Spinal cord (tissue), 4 donors: Measurements from ENCODE around the gene AGTRAP. TPM values are rescaled to one million over a fixed set of nuclear protein-coding genes. Genes with fewer than 3 reads are reported as not detected.

ENCODE experiments used
- polyA plus RNA-seq, 2 donors: library from polyadenylated mRNA; unstranded; fragments of 120-200 nt; gene quantifications; one replicate each; pipeline ENCODE4 v1.2.1, GENCODE V29; 2013; ENCODE audit not compliant: insufficient read length in 2 of 2
- total RNA-seq, 2 donors: library from RNA; depleted of rRNA in 1 of 2; stranded (reverse); fragments of 120-200 nt in 1 of 2; fragments of >200 nt in 1 of 2; gene quantifications; one replicate each; pipeline versions ENCODE4 v1.2.3 to v1.2.4, GENCODE V29; 2013 to 2014

AGTRAP gene
- total and polyA plus RNA-seq, 4 donors, result 11.8 to 45.1 (median 21.7) TPM

Other genes with a start within 250 kb of the AGTRAP start
- gene FBXO2, start 81.7 kb upstream of the AGTRAP start, total RNA-seq, result 10 to 100 TPM; 19.3 to 19.4 TPM
- 10 to 100 TPM; 44.0 to 45.0 TPM for gene FBXO2, start 81.7 kb upstream of the AGTRAP start, polyA plus RNA-seq
- 10 to 100 TPM; 33.3 to 43.4 TPM for gene FBXO44, start 81.3 kb upstream of the AGTRAP start, total RNA-seq
- gene FBXO44, start 81.3 kb upstream of the AGTRAP start, polyA plus RNA-seq, result 100 to 1,000 TPM; 116 to 136 TPM
- 10 to 100 TPM in 1 of 2 donors, 1 to 10 TPM in 1; 5.9 to 12.4 TPM for gene FBXO6, start 71.9 kb upstream of the AGTRAP start, total RNA-seq
- 10 to 100 TPM; 11.6 to 14.6 TPM for gene FBXO6, start 71.9 kb upstream of the AGTRAP start, polyA plus RNA-seq
- gene MAD2L2, start 55.0 kb upstream of the AGTRAP start, total RNA-seq, result 10 to 100 TPM; 27.3 to 63.9 TPM
- gene MAD2L2, start 55.0 kb upstream of the AGTRAP start, polyA plus RNA-seq, result 10 to 100 TPM; 60.8 to 70.8 TPM
- gene DRAXIN, start 44.4 kb upstream of the AGTRAP start, total RNA-seq, result 1 to 10 TPM; 5.8 to 6.3 TPM
- gene DRAXIN, start 44.4 kb upstream of the AGTRAP start, polyA plus RNA-seq, result 10 to 100 TPM; 11.4 to 18.3 TPM
- gene C1orf167, start 26.1 kb downstream of the AGTRAP start, total RNA-seq, result 1 to 10 TPM in 1 of 2 donors, under 1 TPM in 1; 0.30 to 4.7 TPM
- gene C1orf167, start 26.1 kb downstream of the AGTRAP start, polyA plus RNA-seq, result under 1 TPM in 1 of 2 donors, not detected in 1; 0.23 TPM
- gene MTHFR, start 69.8 kb downstream of the AGTRAP start, total RNA-seq, result 10 to 100 TPM; 25.8 to 49.1 TPM
- 10 to 100 TPM; 20.9 to 36.2 TPM for gene MTHFR, start 69.8 kb downstream of the AGTRAP start, polyA plus RNA-seq
- 10 to 100 TPM; 16.5 to 17.1 TPM for gene CLCN6, start 70.1 kb downstream of the AGTRAP start, total RNA-seq
- gene CLCN6, start 70.1 kb downstream of the AGTRAP start, polyA plus RNA-seq, result 10 to 100 TPM; 36.8 to 49.3 TPM
- gene NPPA, start 111.6 kb downstream of the AGTRAP start, total RNA-seq, result under 1 TPM; 0.61 to 0.99 TPM
- gene NPPA, start 111.6 kb downstream of the AGTRAP start, polyA plus RNA-seq, result 1 to 10 TPM; 4.7 to 5.0 TPM
- gene NPPB, start 122.8 kb downstream of the AGTRAP start, total RNA-seq, result 1 to 10 TPM in 1 of 2 donors, under 1 TPM in 1; 0.83 to 1.5 TPM
- 1 to 10 TPM; 3.1 to 4.5 TPM for gene NPPB, start 122.8 kb downstream of the AGTRAP start, polyA plus RNA-seq
- gene KIAA2013, start 190.3 kb downstream of the AGTRAP start, total RNA-seq, result 10 to 100 TPM; 18.0 to 33.8 TPM
- 10 to 100 TPM; 35.3 to 35.4 TPM for gene KIAA2013, start 190.3 kb downstream of the AGTRAP start, polyA plus RNA-seq
- gene PLOD1, start 198.6 kb downstream of the AGTRAP start, total RNA-seq, result 100 to 1,000 TPM in 1 of 2 donors, 10 to 100 TPM in 1; 47.7 to 108 TPM
- 10 to 100 TPM; 66.5 to 80.0 TPM for gene PLOD1, start 198.6 kb downstream of the AGTRAP start, polyA plus RNA-seq
- gene MFN2, start 244.3 kb downstream of the AGTRAP start, total RNA-seq, result 10 to 100 TPM; 47.5 to 65.6 TPM
- gene MFN2, start 244.3 kb downstream of the AGTRAP start, polyA plus RNA-seq, result 10 to 100 TPM; 79.2 to 79.7 TPM